ENCODE measurements around the gene BMPR2. TPM values are rescaled to one million over a fixed set of nuclear protein-coding genes. Genes with fewer than 3 reads are reported as not detected.
A peak's percentile ranks its signal among the peaks of the same experiment; 100 is the strongest.

BMPR2 gene
- total RNA-seq, 1 experiment from 2014 or later: 27.4 TPM

DNA sequence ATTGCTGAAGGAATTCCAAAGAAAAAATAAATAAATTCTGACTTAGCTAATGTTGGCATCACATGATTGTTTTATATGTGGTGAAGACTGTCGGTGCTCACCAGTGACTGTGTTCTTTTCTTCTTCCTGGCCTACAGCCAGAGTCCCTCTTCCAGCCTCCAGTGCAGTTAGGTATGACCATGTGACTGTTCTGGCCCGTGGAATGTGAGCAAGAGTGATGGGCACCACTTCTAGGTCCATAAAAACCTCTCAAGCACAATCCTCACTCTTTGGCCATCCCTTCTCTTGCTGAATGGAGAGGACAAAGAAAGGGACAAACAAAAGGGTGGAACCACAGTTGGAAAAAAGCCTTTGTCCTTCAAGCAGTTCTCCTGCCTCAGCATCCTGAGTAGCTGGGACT lies 39.0 kb upstream of the BMPR2 start:
- POLR2A ChIA-PET: no interaction called here
- CTCF ChIA-PET: interaction anchor here (0.6 kb wide), 1 partner anchor 1105 kb away, joined by 4 read pairs; no protein-coding TSS in a partner anchor
- TF ChIP-seq CTCF (IDR thresholded peaks at IDR 0.05; ENCODE audit: unreplicated experiment): no peak
- Mint-ChIP-seq H3K27me3 (ENCODE audit: insufficient read depth, unreplicated experiment) (no peaks in the 10 kb centered on the region), H3K36me3 (ENCODE audit: insufficient read depth, unreplicated experiment) (no peaks in the 10 kb centered on the region), H3K27ac (ENCODE audit: low read depth, unreplicated experiment) (no peak overlapping the region), H3K4me1 (ENCODE audit: insufficient read depth, unreplicated experiment) (peaks cover 11% of the 10 kb centered on the region), H3K9me3 (ENCODE audit: unreplicated experiment) (no peaks in the 10 kb centered on the region), H3K4me3 (ENCODE audit: unreplicated experiment) (no peak overlapping the region)
- no TSS peak for BruUV-seq (replicated peaks)
- DNase-seq (ENCODE audit: unreplicated experiment): no peak
- intact Hi-C loops (cut with micrococcal nuclease): no loop called here

GRCh38 chr2:202337706-202338346 lies 38.3 kb upstream of the BMPR2 start:
- H3K36me3 Mint-ChIP-seq (ENCODE audit: insufficient read depth, unreplicated experiment): no peaks in the 10 kb centered on the region
- ChIA-PET POLR2A (interaction anchor here (1.0 kb wide), 1 partner anchor 11 kb away, joined by 4 read pairs; no protein-coding TSS in a partner anchor), CTCF (interaction anchor here (0.6 kb wide), 1 partner anchor 19 kb away, joined by 3 read pairs; no protein-coding TSS in a partner anchor)
- TF ChIP-seq CTCF (IDR thresholded peaks at IDR 0.05; ENCODE audit: unreplicated experiment): no peak
- no peaks in the 10 kb centered on the region for H3K27me3 Mint-ChIP-seq (ENCODE audit: insufficient read depth, unreplicated experiment)
- intact Hi-C loops (cut with micrococcal nuclease): no loop called here
- no peak overlapping the region for H3K4me3 Mint-ChIP-seq (ENCODE audit: unreplicated experiment)
- no TSS peak for BruUV-seq (replicated peaks)
- DNase-seq (ENCODE audit: unreplicated experiment): no peak
- H3K9me3 Mint-ChIP-seq (ENCODE audit: unreplicated experiment): no peaks in the 10 kb centered on the region
- peaks cover 11% of the 10 kb centered on the region for H3K4me1 Mint-ChIP-seq (ENCODE audit: insufficient read depth, unreplicated experiment)
- no peak overlapping the region for H3K27ac Mint-ChIP-seq (ENCODE audit: low read depth, unreplicated experiment)

DNA sequence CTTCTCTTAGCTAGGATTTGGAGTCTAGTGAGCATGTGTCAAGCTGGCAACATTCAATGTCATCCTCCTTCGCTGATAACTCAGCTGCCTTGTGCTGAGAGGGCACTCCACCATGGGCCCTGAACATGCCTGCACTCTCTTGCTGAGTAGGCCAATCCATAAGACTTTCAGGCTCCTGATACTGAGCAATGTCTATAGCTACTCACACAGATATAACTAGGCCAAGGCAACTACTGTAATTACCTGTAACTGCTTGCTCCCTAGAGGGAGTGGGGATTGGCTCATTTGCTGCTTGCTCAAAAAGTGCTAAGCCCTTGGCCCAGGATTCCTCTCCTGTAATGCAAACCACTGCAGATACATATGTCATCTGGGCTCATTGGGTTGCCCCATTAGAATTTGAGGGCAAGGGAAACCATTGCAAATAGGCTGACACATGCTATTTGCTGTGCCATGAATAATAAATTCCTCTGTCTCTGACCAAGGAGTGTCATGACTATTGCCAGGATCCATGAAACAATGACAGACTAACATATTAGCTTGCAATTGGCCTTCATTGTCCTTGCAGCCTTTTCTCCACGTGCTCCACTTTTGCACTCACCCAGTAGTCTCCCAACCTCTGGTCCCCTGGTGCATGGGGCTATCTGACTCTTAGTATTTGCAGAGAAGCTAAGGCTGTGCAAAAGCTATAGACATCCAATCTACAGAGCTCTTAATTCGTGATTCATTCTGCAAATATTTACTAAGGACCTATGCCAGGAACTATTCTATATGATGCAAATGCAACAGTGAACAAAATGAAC lies 36.9 kb upstream of the BMPR2 start:
- TF ChIP-seq CTCF (IDR thresholded peaks at IDR 0.05; ENCODE audit: unreplicated experiment): no peak
- ChIA-PET POLR2A (interaction anchor here (0.7 to 1.5 kb wide), 7 partner anchors 18 to 61 kb away, joined by 3 to 6 read pairs (median 3); no protein-coding TSS in a partner anchor), CTCF (interaction anchor here (0.6 to 1.6 kb wide), 4 partner anchors 18 to 1127 kb away, joined by 3 to 7 read pairs (median 6); no protein-coding TSS in a partner anchor)

GRCh38 chr2:202344178-202344577 lies 31.9 kb upstream of the BMPR2 start:
- no peaks in the 10 kb centered on the region for H3K36me3 Mint-ChIP-seq (ENCODE audit: insufficient read depth, unreplicated experiment)
- ChIA-PET POLR2A (interaction anchor here (0.6 to 2.6 kb wide), 16 partner anchors 9 to 1498 kb away, joined by 3 to 22 read pairs (median 4); partner anchors contain the start of gene BMPR2), CTCF (interaction anchor here (0.5 kb wide), 1 partner anchor 27 kb away, joined by 3 read pairs; no protein-coding TSS in a partner anchor)
- BruUV-seq (replicated peaks): no TSS peak
- H3K4me3 Mint-ChIP-seq (ENCODE audit: unreplicated experiment): no peak overlapping the region
- TF ChIP-seq CTCF (IDR thresholded peaks at IDR 0.05; ENCODE audit: unreplicated experiment): no peak
- no peaks in the 10 kb centered on the region for H3K9me3 Mint-ChIP-seq (ENCODE audit: unreplicated experiment)
- H3K27ac Mint-ChIP-seq (ENCODE audit: low read depth, unreplicated experiment): peak overlapping the region; percentile 40
- H3K27me3 Mint-ChIP-seq (ENCODE audit: insufficient read depth, unreplicated experiment): no peaks in the 10 kb centered on the region
- peak; percentile 77 for DNase-seq (ENCODE audit: unreplicated experiment)
- intact Hi-C loops (cut with micrococcal nuclease): no loop called here
- peaks cover 12% of the 10 kb centered on the region for H3K4me1 Mint-ChIP-seq (ENCODE audit: insufficient read depth, unreplicated experiment)

More for the DNA sequence above, 36.9 kb upstream of the BMPR2 start:
- Mint-ChIP-seq H3K9me3 (ENCODE audit: unreplicated experiment) (no peaks in the 10 kb centered on the region), H3K4me1 (ENCODE audit: insufficient read depth, unreplicated experiment) (peaks cover 18% of the 10 kb centered on the region), H3K36me3 (ENCODE audit: insufficient read depth, unreplicated experiment) (no peaks in the 10 kb centered on the region), H3K4me3 (ENCODE audit: unreplicated experiment) (no peak overlapping the region), H3K27me3 (ENCODE audit: insufficient read depth, unreplicated experiment) (no peaks in the 10 kb centered on the region), H3K27ac (ENCODE audit: low read depth, unreplicated experiment) (no peak overlapping the region)
- BruUV-seq (replicated peaks): no TSS peak
- peak; percentile 79 for DNase-seq (ENCODE audit: unreplicated experiment)
- intact Hi-C loops (cut with micrococcal nuclease): no loop called here
